C4-2B (cell line): Measurements from ENCODE around the gene L3HYPDH.

Experiments used
- CTCF ChIP-seq: fragments of 450-650 bp; conservative IDR thresholded peaks from 2 replicates; pipeline ENCODE4 v1.5.1; 2017; ENCODE audit warnings: mild to moderate bottlenecking
- ZFX ChIP-seq: fragments of 450-650 bp; IDR thresholded peaks from 2 replicates; pipeline ENCODE4 v1.6.1; 2017

GRCh38 chr14:59438195-59438647 lies 46.0 kb downstream of the L3HYPDH start:
- TF ChIP-seq CTCF = no peak
- TF ChIP-seq ZFX = no peak
